GM19099 (cell line): ENCODE data around the gene NAA16.

Experiments
- POLR2A ChIP-seq: IDR thresholded peaks from 3 replicates; pipeline ENCODE4 v1.6.1; 2011; ENCODE audit warnings: low read depth; ENCODE audit not compliant: insufficient read length; ENCODE audit errors: extremely low read depth

The NAA16 gene

GRCh38 chr13:41408746-41409145 lies 97.7 kb downstream of the NAA16 start:
- no peak for TF ChIP-seq POLR2A

DNA sequence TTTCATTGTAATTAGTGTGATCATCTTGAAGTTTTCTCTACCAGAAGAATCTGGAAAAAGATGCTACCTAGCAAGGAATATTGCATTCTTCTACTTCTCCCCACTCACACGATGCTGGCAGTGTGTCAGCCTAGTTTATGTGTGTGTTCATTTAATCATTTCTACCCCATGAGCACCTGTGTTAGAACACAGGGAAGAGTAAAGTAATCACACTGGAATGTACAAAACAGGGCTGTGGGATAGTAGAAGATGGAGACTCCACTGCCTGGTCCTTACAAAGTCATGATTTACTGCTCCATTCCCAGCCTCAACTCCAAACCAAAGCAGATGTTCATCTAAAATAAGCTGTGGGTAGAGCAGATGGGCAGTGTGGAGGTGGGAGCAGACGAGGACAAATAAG lies 98.5 kb downstream of the NAA16 start:
- no peak for TF ChIP-seq POLR2A

GRCh38 chr13:41411060-41411459 lies 100.0 kb downstream of the NAA16 start:
- no peak for TF ChIP-seq POLR2A

DNA sequence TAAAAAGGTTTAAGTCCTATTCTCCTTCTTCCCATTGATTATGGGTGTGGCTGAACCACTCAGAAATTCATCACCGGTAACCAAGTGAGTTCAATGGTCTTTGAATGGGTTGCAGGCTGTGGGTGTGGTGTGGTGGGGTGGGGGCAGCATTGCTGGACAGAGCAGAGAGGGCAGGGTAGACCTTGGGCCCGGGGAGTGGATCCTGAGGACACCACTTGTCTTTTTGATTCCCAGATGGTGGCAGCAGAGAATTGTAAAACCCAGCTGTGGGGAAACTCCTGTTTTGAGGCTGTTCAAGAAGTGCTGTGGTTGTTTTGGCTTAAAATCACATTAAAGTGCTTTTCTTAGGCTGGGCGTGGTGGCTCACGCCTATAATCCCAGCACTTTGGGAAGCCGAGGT lies 100.5 kb downstream of the NAA16 start:
- no peak for TF ChIP-seq POLR2A

- no peak for TF ChIP-seq POLR2A
Measured at GRCh38 chr13:41413872-41414271, 102.8 kb downstream of the NAA16 start.

DNA sequence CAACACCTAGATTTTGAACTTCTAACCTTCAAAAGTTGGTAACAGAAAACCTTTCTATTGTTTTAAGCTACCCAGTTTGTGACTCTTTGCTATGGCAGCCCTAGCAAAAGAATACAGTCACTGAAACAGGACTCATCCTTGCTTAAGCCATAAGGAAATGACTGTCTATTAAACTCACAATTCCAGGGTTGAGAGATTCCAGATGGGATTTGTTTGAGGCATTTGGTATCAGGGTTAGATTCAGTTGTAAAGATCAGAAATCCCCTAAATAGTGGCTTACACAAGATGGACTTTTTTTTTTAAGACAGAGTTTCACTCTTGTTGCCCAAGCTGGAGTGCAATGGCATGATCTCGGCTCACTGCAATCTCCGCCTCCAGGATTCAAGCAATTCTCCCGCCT lies 105.2 kb downstream of the NAA16 start:
- no peak for TF ChIP-seq POLR2A

GRCh38 chr13:41418027-41418426 lies 107.0 kb downstream of the NAA16 start:
- TF ChIP-seq POLR2A: no peak

DNA sequence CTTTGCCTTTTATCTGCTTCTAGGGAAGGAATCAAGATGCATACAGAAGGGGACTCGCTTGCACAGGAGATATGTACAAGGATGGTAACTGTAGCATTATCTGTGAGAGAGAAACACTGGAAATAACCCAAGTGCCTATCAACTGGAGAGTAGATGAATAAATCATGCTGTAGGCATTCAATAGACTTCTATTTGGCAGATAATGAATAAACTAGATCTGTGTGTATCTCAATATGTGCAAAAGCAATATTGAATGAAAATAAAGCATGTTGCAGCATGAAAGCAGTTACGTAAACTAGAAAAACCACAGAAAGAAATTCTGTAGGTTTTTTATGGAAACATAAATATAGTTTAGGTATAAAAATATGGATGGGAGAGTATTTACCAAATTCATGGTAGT lies 107.7 kb downstream of the NAA16 start:
- TF ChIP-seq POLR2A: no peak

DNA sequence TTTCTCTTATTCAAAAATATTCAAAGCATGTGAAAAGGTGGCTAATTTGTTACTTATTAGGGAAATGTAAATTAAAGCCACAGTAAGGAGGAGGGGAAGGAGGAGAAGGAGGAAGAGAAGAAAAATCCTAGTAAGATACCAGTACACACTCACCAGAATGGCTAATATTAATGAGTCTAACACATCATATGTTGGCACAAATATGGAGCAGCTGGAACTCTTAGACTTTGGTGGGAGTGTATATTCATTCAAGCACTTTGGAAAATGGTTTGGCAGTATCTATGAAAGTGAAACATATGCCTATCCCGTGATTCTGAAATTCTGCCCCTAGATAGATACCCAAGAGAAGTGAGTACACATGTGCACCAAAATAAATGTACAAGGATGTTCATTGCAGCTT lies 108.1 kb downstream of the NAA16 start:
- no peak for TF ChIP-seq POLR2A

DNA sequence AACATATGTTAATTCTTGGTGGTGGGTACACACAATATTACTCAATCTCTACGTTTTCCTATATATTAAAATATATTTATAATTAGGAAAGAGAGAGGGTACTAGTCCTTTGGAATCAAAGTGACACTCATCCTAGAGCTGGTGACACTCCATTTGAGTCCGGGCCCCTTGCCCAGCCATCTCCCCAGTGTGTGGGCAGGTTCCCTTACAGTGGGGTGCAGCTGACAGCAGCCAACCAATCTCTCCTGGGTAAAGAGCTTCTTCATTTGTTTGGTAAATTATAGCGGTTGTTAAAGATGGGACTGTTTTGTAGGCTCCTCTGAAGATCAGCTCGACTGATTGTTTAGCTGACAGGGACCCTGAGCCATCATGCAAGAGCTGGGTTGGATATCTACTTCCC lies 109.1 kb downstream of the NAA16 start:
- no peak for TF ChIP-seq POLR2A

DNA sequence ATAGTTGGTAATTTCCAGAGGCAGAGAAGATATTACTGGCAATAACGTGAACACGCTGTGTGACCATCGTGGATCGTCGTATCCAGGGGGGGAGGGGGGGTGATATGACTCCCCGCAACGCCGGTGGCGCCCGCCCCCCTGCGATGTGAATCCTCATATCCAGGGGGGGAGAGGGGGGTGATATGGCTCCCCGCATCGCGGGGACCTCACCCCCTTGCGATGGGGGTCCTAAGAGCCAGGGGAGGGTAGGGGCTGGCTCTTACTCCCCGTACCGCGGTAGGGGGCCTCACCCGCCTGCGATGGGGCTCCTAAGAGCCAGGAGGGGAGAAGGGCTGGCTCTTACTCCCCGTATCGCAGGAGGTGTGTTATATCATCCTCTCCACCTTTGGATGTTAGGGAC lies 115.0 kb downstream of the NAA16 start:
- no peak for TF ChIP-seq POLR2A
